Measurements from ENCODE around the gene UVRAG.

The UVRAG gene

GRCh38 chr11:76129729-76130128 lies 314.7 kb downstream of the UVRAG start:
- FAIRE-seq, result no peak

DNA sequence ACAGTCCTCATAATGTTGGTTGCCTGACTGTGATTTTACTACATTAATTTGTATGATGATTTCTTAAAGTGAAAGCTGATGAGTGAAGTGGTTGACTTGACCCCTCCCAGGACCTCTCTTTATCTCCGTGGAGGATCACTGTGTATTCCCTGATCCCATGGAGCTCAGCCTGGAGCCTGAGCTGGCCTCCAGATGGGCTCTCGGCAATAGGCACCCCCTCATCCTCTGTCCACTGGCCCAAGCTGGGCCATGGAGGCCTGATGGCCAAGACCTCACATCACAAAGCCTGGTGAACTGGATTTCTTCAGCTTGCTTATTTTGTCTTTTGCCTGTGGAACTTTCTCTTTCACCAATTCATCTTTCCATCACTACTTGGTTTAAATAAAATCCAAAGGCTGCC lies 316.1 kb downstream of the UVRAG start:
- FAIRE-seq, result no peak

DNA sequence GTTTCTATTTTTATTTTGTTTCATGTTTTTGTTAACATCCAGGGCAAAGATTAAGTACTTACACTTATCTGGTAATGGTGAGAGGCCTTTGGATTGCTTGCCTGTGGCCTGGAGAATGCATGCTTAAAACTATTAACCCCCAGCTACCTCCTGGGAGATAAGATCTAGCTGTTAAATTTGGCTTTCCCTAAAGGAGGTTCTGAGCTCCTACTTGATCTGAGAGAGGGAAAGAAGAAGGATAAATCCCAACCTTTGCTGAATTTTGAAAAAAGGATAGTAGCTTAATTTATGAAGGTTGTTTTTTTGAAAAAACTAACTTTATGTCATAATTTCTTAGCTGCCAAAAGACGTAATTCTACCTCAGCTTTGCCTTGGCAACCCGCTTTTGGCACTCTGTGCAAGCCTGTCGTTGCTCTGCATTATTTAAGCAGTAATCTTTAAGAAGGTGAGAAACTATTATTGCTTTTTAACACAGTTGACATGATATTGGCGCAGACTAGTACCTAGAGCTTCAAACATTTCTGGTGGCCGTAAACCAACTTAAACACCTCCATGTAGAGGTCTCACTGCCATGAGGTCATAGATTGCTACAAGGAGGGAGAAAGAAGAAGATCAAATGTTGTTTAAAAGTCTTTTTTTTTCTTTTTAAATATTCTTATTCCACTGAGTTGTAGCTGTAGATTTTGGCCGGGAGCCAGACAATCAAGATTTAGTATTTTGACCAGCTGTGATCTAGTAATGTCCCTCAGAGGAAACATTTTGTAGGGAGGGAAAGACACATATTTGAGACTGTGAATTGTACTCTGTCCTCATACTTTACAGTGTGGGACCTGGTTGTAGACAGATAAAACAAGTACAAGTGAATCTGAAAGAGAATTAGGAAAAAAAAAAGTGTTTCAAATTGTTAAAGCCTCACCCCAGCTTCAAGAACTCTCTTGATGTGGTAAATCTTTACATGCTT lies 316.9 kb downstream of the UVRAG start:
- FAIRE-seq, result no peak

DNA sequence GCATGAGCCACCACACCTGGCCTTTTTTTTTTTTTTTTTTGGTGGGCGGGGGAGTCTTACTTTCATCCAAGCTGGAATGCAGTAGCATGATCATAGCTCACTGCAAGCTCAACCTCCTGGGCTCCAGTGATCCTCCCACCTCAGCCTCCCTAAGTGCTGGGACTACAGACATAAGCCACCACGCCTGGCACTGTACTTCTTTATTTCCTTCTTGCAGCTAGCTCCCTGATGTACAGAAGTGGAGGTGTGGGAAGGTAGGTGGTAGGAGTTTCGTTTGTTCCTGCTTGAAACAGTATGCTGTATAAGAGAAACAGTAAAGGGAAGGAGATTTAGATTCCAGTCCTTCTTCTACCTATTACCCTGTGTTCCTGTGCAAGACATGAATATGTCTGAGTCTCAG lies 319.2 kb downstream of the UVRAG start:
- no peak for FAIRE-seq

DNA sequence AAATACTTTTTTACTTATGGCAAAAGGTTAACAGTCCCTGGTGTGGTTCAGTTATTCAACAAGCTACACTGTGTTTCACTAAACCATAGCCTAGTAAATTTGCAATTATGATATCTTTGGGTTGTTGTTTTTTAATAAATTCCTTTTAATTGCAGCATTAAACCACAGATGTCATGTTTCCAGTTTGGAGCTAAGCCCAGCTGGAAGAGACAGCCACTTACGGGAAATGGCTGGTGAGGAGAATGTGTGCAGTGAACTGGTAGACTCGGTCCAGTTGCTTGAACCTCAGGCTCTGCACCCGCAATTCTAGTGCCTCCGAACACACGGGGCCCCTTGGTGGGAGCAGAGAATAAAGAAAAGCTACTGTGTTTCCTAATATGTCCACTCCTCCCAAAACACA lies 320.5 kb downstream of the UVRAG start:
- FAIRE-seq, result no peak

GRCh38 chr11:76139314-76139713 lies 324.3 kb downstream of the UVRAG start:
- no peak for FAIRE-seq

DNA sequence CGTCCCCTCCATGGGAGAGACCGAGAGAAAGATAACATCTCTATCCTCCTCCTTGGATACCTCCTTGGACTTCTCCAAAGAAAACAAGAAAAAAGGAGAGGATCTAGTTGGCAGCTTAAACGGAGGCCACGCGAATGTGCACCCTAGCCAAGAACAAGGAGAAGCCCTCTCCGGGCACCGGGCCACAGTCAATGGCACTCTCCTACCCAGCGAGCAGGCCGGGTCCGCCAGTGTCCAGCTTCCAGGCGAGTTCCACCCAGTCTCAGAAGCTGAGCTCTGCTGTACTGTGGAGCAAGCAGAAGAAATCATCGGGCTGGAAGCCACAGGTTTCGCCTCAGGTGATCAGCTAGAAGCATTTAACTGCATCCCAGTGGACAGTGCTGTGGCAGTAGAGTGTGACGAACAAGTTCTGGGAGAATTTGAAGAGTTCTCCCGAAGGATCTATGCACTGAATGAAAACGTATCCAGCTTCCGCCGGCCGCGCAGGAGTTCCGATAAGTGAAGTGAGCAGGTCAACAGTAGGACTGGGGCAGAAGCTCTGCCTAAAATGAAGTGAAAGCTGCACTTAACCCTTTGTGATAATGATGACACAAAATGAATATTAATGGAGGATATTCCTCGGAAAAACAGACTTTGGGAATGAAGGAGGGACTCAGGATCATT lies 326.0 kb downstream of the UVRAG start:
- no peak for FAIRE-seq

GRCh38 chr11:76141901-76142588 lies 327.0 kb downstream of the UVRAG start:
- no peak for FAIRE-seq

- no peak for FAIRE-seq
Measured at GRCh38 chr11:76143274-76143673, 328.3 kb downstream of the UVRAG start.

GRCh38 chr11:76147106-76147740 lies 332.2 kb downstream of the UVRAG start:
- FAIRE-seq, result no peak

DNA sequence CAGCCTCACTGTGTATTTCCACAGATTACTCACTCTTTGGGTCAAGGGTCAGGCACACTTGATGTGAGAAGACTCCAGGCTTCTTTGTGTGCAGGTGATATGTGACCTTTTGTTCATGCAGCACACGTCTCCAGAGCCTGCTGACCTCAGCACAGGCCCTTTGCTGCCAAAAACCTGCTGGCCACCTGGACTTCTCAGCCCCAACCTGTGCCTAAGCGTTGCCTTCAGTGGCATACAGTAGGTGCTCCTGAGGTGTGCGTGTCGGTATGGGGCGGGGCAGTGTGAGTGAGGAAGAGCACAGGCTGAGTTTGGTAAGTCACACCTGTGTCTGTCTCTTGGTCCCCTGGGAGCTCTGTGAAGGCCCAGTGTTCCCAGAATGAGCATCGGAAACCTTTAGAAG lies 333.2 kb downstream of the UVRAG start:
- FAIRE-seq, result no peak

DNA sequence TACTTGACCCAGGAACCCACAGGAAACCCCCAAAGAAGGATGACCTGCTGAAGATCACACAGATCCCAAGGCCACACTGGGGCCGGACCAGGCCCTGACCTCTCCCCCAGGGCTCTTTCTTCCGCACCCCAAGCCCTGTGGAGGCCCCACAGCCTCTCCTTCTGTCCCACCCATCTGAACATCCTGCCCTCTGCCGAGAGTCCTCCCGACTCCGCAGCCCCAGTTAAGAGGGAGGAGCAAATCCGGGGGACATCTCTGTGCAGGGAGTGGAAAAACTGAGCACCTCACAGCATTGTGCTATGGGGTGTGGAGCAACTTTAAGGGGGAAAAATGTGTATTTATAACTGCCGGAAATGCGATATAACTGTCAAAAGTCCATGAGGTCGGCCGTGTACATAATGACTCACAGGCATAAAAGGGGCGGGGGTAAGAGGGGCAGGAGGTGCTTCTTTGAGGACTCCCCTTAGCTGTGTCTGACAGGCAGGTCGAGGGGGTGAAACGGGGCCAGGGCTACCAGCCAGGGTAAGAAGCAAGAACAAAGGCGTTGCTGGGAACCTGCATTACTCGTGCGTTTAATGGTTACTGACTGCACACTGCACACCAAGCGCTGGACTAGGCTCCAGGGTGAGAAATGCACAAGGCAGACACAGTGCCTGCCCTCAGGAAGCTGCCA lies 334.1 kb downstream of the UVRAG start:
- no peak for FAIRE-seq

DNA sequence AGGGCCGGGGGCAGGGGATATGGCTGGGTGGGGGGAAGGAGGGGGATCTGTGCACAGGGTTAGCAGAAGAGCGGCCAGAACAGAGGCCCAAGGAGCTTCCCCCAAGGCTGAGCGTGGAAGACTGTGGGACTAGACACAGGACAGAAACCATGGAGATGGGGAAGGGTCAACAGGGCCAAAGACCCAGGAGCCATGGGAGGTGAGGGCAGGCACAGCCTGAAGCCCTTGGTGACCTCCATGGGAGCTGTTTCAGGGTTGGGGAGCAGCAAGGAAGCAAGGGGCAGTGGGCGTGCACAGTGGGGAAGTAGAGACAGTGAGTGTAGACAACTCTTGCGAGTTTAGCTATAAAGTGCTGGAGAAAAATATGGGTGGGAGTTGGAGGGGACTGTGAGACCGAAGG lies 334.7 kb downstream of the UVRAG start:
- no peak for FAIRE-seq

DNA sequence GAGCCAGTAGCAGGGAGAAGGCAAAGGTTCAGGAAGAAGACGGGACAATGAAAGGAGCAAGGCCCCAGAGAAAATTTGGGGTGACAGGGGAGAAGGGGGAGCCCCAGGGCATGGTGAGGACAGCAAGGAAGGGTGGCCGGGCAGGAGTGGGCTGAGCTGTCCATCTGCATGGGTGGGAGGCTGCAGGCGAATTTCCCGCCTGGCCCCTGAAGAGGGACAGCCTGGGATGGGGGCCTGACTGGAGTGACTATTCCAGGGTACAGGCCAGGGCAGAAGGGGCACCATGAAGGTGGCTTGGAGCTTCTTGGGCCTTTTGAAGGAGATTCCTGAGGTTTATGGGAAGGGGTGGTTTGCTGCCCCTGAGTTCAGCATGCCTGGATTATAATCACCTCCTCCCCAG lies 335.1 kb downstream of the UVRAG start:
- FAIRE-seq, result no peak

- FAIRE-seq, result no peak
Measured at GRCh38 chr11:76151556-76152085, 336.6 kb downstream of the UVRAG start.

GRCh38 chr11:76152086-76152681 lies 337.2 kb downstream of the UVRAG start:
- no peak for FAIRE-seq

- no peak for FAIRE-seq
Measured at GRCh38 chr11:76152741-76153570, 337.9 kb downstream of the UVRAG start.

GRCh38 chr11:76153571-76153923 lies 338.5 kb downstream of the UVRAG start:
- no peak for FAIRE-seq

DNA sequence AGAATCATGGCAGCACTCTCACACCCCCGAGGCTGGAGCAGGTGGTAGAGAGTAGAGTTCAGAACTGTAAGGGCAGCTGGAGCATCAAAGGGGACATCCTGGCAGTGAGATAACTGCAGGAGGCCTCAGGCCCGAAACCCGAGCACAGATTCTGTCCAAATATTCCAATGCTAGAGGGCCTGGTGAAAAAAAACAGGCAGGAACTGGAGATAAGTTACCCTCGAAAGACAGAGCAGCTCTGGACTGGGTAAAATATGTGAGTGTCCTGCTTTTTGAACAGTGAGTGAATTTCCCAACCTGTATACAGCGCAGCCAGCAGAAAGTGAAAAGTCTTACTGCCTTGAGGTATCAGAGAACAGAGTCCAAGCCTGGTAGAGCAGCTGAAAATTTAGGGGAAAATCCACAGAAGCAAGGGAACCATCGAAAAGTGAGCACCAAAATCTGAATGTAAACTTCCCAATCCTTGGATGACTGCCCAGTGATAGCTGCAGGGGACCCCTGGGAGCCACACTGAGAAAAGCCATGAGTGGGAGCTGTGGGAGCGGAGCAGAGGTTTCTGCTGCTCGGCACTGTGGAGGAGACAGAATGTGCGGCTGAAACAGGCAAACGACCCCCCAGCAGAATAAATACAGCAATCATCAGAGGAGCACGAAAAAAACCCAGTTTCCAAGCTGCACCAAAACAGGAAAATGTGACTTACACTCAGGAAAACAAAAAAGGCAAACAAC lies 340.7 kb downstream of the UVRAG start:
- no peak for FAIRE-seq

DNA sequence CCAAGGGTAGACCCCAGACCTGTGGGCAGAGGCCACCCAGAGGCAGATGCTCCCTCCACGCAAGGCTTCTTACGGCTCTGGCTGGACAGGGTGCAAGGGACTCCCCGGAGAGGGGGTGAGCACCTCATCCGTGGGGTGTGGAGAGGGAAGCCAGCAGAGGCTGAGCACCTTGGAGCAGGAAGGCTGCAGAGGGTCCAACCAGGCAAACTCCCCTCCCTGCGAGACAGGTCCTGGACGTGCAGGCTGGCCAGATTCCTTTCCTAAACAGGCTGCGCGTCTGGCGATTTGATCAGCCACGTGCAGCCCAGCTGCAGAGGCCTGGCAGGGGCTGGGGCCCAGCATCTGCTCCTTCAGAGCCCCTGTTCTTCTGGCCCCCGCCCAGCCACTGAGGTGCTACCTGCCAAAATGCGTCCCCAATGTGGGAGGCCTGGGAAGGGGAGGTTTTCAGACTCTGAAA lies 342.0 kb downstream of the UVRAG start:
- FAIRE-seq, result no peak

Data from islet of Langerhans (tissue), 1 donor.